ENCODE measurements around the gene GFRA4.

The GFRA4 gene, protein sequence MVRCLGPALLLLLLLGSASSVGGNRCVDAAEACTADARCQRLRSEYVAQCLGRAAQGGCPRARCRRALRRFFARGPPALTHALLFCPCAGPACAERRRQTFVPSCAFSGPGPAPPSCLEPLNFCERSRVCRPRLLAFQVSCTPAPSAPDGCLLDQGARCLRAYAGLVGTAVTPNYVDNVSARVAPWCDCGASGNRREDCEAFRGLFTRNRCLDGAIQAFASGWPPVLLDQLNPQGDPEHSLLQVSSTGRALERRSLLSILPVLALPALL

GRCh38 chr20:3663031-3663701, at the start of gene GFRA4:
Gene GFRA4 (minus strand): TSS chr20:3663399. CDS start chr20:3663399, 0 bp downstream.
- no peak for DNase-seq (ENCODE audit: low read depth)

DNA sequence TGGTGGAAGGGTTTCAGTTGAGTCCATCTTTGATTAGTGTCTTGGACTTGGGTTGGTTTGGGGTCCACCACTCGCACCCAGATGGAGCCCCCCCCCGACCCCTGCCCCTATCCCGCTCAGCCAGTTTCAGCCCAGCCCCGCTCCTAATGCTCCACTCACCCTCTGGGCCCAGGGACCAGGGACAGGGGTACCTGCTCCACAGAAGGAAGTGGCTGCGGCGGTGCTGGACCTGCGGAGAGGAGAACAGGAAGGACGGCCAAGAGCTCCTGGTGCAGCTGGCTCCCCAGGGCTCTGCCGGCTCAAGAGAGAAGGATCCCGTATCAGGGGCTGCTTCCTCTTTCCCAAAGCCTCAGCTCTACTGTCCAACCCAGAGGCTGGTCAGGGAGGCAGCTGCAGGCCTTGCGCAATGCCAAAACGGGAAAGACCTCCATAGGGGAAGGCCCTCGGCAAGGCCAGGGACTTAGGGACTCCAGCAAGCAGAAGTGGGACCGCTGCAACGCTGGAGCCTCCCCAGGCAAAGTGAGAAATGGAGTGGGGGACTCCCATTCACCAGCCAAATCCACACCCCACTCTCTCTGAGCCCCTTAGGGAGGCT, 49.2 kb upstream of the GFRA4 start, which contains the start of gene SIGLEC1:
Gene SIGLEC1 (minus strand): TSS at position 322 of the 595 bp plus-strand sequence. CDS start 5,472 bp downstream, outside the sequence.
- DNase-seq (ENCODE audit: low read depth) = no peak

DNA sequence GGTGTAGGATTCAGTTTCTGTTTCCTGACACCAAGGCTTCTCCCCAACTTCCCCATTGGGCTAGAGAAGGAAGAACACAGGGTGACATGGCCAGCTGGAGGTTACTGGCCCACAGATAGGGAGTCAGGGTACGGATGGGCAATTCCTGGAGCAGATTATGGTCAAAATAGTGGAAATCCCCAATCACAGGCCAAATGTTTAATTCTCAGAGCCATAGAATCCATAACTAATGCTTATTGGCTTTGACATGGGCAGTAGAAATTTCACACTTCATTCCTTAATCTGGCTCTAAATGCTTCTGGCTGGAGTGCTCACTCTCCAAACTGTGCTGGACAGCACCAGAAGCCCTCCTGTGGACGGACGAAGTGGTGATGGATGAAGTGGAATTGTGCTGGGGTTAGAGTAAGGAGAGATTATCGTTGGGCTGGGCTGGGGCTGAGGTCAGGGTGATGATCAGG, 48.3 kb upstream of the GFRA4 start:
- DNase-seq (ENCODE audit: low read depth) = no peak

DNA sequence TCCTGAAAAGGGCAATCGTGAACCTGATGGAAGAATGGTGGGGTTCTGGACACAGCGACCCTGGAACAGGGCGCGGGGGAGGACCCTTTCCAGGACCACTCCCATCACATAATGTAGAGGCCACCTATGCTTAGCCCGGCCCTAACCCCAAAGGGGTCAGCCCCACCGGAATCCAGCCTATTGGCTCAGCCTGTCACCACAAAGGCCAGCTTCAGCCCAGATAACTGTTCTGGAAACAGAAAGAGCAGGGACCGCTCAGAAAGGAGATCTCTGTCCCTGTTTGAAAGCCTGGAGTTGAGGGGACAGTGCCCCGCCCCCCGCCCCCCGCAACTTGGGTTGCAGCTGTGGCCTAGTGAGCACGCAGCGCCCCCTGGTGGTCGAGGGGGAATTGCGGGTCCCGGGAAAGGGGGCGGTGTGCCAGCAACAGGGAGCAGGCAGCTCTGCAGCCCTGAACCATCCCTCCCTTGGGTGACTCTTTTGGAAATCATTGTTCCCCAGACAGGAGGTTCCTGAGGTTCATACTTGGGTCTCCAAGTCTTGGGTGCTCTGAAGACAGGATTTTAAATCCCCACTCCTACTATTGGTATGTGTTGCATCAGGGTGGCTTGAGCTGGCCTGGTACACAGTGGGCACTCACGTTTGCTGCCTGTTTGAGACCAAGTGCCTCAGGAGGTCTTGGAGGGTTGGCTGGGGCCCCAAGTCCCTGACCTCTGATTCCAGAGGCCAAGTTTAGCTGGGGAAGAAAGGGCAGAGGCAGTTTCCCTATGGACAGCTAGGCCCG, 47.7 kb upstream of the GFRA4 start:
- DNase-seq (ENCODE audit: low read depth) = peak; percentile 57

- no peak for DNase-seq (ENCODE audit: low read depth)
These were observed 46.8 kb upstream of the GFRA4 start for GRCh38 chr20:3710011-3710466.

DNA sequence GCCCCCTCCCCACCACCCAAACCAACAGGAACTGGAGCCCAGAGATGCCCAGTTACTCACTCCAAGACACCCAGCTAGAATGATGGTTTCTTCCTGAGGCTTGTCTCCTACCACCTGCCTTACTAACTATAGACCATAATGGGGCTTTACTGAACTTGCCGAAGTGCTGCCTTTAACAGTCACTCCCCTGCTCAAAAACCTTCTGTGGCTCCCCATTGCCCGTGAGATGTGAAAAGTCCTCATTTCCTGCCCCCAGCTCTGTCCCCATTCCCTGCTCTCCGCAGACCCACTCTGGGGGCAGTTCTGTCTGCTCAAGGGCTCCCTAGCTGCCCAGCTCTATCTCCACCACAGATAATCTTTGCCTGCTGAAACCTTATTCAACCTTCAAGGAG, 44.3 kb upstream of the GFRA4 start:
- no peak for DNase-seq (ENCODE audit: low read depth)

GRCh38 chr20:3706774-3707507, 43.7 kb upstream of the GFRA4 start:
- DNase-seq (ENCODE audit: low read depth) = no peak

- DNase-seq (ENCODE audit: low read depth) = no peak
These were observed 43.0 kb upstream of the GFRA4 start for GRCh38 chr20:3705970-3706739.

- DNase-seq (ENCODE audit: low read depth) = no peak
These were observed 42.3 kb upstream of the GFRA4 start for GRCh38 chr20:3705491-3705969.

GRCh38 chr20:3704087-3704486, 40.9 kb upstream of the GFRA4 start:
- DNase-seq (ENCODE audit: low read depth) = no peak

DNA sequence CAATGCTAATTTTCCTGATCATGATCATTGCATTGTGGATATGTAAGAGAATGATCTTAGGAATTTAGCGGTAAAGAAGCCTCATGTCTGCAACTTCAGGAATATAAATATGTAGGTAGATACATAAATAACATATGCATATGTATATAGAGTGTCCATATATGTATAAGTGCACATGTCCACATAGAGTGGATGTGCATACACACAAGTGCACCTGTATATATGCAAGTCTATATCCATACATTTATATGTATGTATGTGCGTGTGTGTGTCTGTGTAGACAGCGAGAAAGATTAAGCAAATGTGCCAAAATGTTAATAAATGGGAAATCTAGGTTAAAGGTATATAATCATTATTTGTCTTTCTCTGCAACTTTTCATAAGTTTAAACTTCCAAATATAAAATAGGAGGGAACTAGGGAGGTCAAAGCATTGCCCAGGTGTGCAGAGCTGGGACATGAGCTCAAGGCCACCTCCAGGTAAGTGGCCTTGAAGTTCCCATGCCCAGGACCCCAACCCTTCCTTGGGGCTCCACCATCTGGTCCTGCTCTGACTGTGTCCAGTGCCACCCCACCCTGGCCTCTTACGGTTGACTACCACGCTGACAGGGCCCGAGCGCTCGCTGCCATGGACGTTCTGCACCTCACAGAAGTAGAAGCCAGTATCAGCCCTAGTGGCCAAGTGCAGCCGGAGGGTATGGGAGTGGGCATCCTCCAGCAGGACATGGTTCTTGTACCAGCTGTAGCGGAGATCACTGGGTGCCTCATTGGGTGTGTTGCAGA, 39.6 kb upstream of the GFRA4 start:
- DNase-seq (ENCODE audit: low read depth) = no peak

GRCh38 chr20:3701061-3701998, 38.1 kb upstream of the GFRA4 start:
- DNase-seq (ENCODE audit: low read depth) = no peak

DNA sequence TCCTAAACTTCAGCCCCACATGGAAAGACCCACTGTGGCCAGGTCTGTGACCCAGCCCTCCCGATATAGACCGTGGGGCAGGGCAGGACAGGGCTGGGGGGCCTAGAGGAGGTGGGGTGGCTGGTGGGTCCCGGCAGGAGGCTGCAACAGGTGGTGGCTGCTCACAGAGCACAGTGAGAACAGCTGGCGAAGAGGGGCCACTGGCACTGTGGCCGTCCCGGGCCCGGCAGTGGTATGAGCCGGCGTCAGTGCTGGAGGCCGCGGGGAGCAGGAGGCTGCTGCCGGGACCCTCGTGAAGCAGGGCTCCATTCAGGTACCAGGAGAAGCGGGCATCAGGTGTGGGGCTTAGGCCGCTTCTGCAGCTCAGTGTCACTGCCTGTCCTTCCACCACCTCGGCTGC, 35.8 kb upstream of the GFRA4 start:
- DNase-seq (ENCODE audit: low read depth) = no peak

- no peak for DNase-seq (ENCODE audit: low read depth)
These were observed 35.4 kb upstream of the GFRA4 start for GRCh38 chr20:3698591-3699001.

DNA sequence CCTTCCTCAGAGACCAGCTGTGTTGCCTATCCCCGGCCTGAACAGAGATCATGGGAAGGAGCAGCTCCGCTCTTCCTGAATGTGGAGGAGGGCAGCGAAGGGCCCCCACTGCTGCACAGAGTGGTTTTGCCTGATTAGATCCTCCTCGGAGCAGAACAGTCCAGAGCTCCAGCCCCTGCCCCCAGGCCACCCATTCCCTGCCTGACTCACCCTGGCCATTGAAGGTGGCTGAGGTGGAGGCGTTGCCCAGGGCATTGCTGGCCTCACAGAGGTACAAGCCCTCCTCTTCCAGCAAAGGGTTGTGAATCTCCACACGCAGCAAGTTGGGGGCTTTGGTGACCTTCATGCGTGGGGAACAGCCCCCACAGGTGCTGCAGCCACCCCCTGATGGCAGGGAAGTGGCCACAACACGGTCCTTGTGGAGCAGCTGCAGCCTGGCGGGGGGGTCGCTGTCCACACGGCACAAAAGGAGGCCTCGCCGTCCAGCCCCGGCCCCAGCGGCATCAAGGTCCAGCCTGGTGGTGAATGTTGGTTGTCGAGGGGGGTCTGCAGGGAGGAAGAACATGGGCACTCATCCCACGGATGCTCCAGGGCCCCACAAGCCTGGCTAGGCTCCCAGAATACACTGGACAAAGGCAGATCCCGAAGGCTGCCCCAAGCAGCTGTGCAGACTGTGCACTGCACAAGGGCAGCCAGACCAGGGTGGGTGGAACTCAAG, 34.5 kb upstream of the GFRA4 start:
- no peak for DNase-seq (ENCODE audit: low read depth)

DNA sequence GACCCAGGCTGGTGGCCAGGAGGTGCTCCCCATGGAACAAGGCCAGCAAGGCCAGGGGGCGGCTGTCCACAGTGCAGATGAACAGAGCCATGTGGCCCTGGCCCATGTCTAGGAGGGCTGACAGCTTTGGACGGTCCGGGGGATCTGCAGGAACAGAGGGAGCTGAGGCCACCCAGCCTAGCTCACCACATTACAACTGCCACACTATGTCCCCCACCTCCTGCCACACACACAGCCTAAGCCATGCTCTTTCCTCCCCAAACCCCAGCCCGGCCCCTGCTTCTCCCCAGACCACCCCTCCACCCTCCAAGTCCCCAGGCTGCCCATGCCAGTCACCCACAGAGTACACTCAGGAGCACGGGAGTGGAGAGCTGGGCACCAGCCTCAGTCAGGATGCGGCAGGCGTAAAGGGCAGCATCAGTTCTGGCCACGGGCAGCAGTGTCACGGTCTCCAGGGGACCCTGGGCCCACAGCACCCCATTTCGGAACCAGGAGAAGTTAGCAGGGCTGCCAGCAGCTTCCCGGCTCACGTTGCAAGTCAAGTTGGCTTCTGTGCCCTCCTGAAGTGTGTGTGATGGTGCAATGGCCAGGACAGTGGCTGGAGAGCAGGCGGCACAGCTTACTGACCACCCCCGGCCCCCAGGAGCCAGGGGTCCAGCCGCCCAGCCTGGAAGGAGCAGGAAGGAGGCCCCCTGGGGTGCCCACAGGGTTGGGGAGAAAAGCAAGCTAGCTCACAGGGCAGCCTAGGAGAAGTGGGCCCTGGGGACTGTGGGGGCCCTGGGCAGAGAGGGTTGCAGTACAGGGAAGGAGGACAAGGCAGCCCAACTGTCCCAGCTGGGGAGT, 33.8 kb upstream of the GFRA4 start:
- DNase-seq (ENCODE audit: low read depth) = no peak

GRCh38 chr20:3696200-3696599, 33.0 kb upstream of the GFRA4 start:
- no peak for DNase-seq (ENCODE audit: low read depth)
